H1 (cell line): ENCODE results near the gene CCPG1.

Experiments used
- BCL11A ChIP-seq, 2 experiments: IDR thresholded peaks; one replicate each; pipeline ENCODE4 v1.6.1; 2011; ENCODE audit warnings: low read depth in 2 of 2, low read length in 2 of 2, mild to moderate bottlenecking in 2 of 2
- CTCF ChIP-seq, 3 experiments: IDR thresholded peaks; 1 replicate in 2 of 3; 2 replicates in 1 of 3; pipeline versions ENCODE4 v1.5.1 to v1.6.1; 2011; ENCODE audit warnings: low read length in 3 of 3, mild to moderate bottlenecking in 3 of 3, inconsistent platforms in 2 of 3, low read depth in 1 of 3, moderate library complexity in 1 of 3; ENCODE audit not compliant: insufficient read depth in 1 of 3; ENCODE audit errors: control extremely low read depth in 1 of 3
- EP300 ChIP-seq, 2 experiments: IDR thresholded peaks; 1 replicate in 1 of 2; 2 replicates in 1 of 2; pipeline ENCODE4 v1.6.1; 2011 to 2012; ENCODE audit warnings: low read depth in 2 of 2, low read length in 2 of 2, mild to moderate bottlenecking in 2 of 2, borderline replicate concordance in 1 of 2, inconsistent platforms in 1 of 2, moderate library complexity in 1 of 2
- FOSL1 ChIP-seq: IDR thresholded peaks from 2 replicates; pipeline ENCODE4 v1.6.1; 2011; ENCODE audit warnings: mild to moderate bottlenecking, low read depth, low read length, moderate library complexity; ENCODE audit not compliant: insufficient read depth
- POLR2A ChIP-seq, 2 experiments: IDR thresholded peaks; 1 replicate in 1 of 2; 2 replicates in 1 of 2; pipeline ENCODE4 v1.6.1; 2011; ENCODE audit warnings: low read depth in 2 of 2, low read length in 2 of 2, mild to moderate bottlenecking in 2 of 2; ENCODE audit errors: control extremely low read depth in 1 of 2
- POLR2AphosphoS5 ChIP-seq: IDR thresholded peaks from 2 replicates; pipeline ENCODE4 v1.6.1; 2011; ENCODE audit warnings: low read depth, low read length
- RFX5 ChIP-seq: IDR thresholded peaks from 2 replicates; pipeline ENCODE4 v1.6.1; 2011; ENCODE audit warnings: low read depth, low read length, improper control_type of control experiment, borderline replicate concordance
- SP1 ChIP-seq: IDR thresholded peaks from 2 replicates; pipeline ENCODE4 v1.6.1; 2011; ENCODE audit warnings: low read depth, low read length
- SP2 ChIP-seq: IDR thresholded peaks from 2 replicates; pipeline ENCODE4 v1.6.1; 2012; ENCODE audit warnings: mild to moderate bottlenecking, low read length, inconsistent platforms
- SUZ12 ChIP-seq: fragments of 200-600 bp; sonication (generic); IDR thresholded peaks from 2 replicates; pipeline ENCODE4 v1.6.1; 2012; ENCODE audit warnings: mild to moderate bottlenecking, inconsistent platforms, low read length, moderate library complexity, mixed read lengths
- ZNF274 ChIP-seq: IDR thresholded peaks from 2 replicates; pipeline ENCODE4 v1.7.0; 2012; ENCODE audit warnings: low read length, borderline replicate concordance; ENCODE audit errors: extremely low read depth
- TF ChIP-seq, protein P1 (sequence below): IDR thresholded peaks from 2 replicates; pipeline ENCODE4 v1.6.1; 2012; ENCODE audit warnings: inconsistent platforms

- TF ChIP-seq SUZ12: no peak
- TF ChIP-seq CTCF (IDR thresholded peaks at IDR 0.05; ENCODE audit: control extremely low read depth in 1 of 3, insufficient read depth in 1 of 3, low read depth in 1 of 3, low read length in 3 of 3): no peak
- TF ChIP-seq SP2: no peak
- TF ChIP-seq POLR2AphosphoS5: no peak
- TF ChIP-seq, protein P1, sequence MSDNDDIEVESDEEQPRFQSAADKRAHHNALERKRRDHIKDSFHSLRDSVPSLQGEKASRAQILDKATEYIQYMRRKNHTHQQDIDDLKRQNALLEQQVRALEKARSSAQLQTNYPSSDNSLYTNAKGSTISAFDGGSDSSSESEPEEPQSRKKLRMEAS: no peak
- TF ChIP-seq ZNF274: no peak
- TF ChIP-seq POLR2A (IDR thresholded peaks at IDR 0.05; ENCODE audit: control extremely low read depth in 1 of 2, low read depth in 2 of 2, low read length in 2 of 2): no peak
- no peak for TF ChIP-seq FOSL1
- no peak for TF ChIP-seq BCL11A (IDR thresholded peaks at IDR 0.05; ENCODE audit: low read depth in 2 of 2, low read length in 2 of 2)
- TF ChIP-seq EP300 (IDR thresholded peaks at IDR 0.05; ENCODE audit: borderline replicate concordance in 1 of 2, low read depth in 2 of 2, low read length in 2 of 2): no peak
- no peak for TF ChIP-seq SP1
- TF ChIP-seq RFX5: no peak
These were observed 13.9 kb upstream of the CCPG1 start for GRCh38 chr15:55422089-55422488.
